ENCODE measurements around the gene DNAJB12. TPM values are rescaled to one million over a fixed set of nuclear protein-coding genes. Genes with fewer than 3 reads are reported as not detected.
A peak's percentile ranks its signal among the peaks of the same experiment; 100 is the strongest.

Gene DNAJB12
- total RNA-seq, 1 experiment from 2014 or later, result 30.9 TPM

GRCh38 chr10:72312865-72313391 is 41.8 kb downstream of the DNAJB12 start:
- Histone ChIP-seq H3K9me2 (replicated peaks; ENCODE audit: low read length) (no peaks in the 10 kb centered on the region), H3K9ac (ENCODE audit: low read length) (no peak overlapping the region), H3K4me3 (ENCODE audit: low read length) (no peak overlapping the region), H3K27ac (ENCODE audit: low read length) (no peak overlapping the region), H4K20me1 (ENCODE audit: low read length) (no peaks in the 10 kb centered on the region), H3K4me2 (ENCODE audit: low read length) (no peak overlapping the region), H2AFZ (ENCODE audit: low read length) (no peak overlapping the region), H3K27me3 (ENCODE audit: low read length) (no peaks in the 10 kb centered on the region), H3K36me3 (ENCODE audit: low read depth, low read length) (no peaks in the 10 kb centered on the region), H3F3A (ENCODE audit: low read length, unreplicated experiment) (no peaks in the 10 kb centered on the region), H3K9me3 (ENCODE audit: low read length) (no peaks in the 10 kb centered on the region), H3K4me1 (ENCODE audit: insufficient read depth, low read length) (peaks cover 52% of the 10 kb centered on the region), H3K79me2 (ENCODE audit: low read length) (no peaks in the 10 kb centered on the region)
- BruUV-seq (replicated peaks), result no TSS peak
- ATAC-seq, result no peak
- POLR2A ChIA-PET (ENCODE audit: unreplicated experiment), result no interaction called here
- DNase-seq, result no peak
- intact Hi-C loops (cut with micrococcal nuclease), result no loop called here
- TF ChIP-seq EZH2 (IDR thresholded peaks at IDR 0.05; ENCODE audit: low read length, unreplicated experiment), result no peak
- TF ChIP-seq EZH2phosphoT487 (IDR thresholded peaks at IDR 0.05; ENCODE audit: borderline replicate concordance, low read length), result no peak
- TF ChIP-seq, protein P1, sequence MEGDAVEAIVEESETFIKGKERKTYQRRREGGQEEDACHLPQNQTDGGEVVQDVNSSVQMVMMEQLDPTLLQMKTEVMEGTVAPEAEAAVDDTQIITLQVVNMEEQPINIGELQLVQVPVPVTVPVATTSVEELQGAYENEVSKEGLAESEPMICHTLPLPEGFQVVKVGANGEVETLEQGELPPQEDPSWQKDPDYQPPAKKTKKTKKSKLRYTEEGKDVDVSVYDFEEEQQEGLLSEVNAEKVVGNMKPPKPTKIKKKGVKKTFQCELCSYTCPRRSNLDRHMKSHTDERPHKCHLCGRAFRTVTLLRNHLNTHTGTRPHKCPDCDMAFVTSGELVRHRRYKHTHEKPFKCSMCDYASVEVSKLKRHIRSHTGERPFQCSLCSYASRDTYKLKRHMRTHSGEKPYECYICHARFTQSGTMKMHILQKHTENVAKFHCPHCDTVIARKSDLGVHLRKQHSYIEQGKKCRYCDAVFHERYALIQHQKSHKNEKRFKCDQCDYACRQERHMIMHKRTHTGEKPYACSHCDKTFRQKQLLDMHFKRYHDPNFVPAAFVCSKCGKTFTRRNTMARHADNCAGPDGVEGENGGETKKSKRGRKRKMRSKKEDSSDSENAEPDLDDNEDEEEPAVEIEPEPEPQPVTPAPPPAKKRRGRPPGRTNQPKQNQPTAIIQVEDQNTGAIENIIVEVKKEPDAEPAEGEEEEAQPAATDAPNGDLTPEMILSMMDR (conservative IDR thresholded peaks at IDR 0.05; ENCODE audit: low read depth, low read length), result no peak
- CTCF ChIA-PET, result interaction anchor here (0.6 kb wide), 1 partner anchor 197 kb away, joined by 3 read pairs; no protein-coding TSS in a partner anchor

DNA sequence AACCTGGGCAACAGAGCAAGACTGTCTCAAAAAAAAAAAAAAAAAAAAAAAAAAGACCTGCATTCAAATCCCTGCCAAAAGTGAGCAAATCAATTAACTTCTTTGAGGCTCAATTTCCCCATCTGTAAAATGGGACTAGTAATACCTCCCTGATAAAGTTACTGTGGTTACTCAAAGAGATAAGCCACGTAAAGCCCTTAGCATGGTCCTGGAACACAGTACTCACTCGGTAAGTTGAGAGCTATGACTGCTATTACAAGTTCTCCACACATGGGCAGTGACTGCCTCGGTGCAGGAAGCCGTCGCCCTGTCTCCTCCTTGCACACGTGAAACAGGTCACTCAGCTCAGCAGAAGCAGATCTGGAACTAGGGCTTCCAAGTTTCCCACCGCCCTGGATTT is 43.1 kb downstream of the DNAJB12 start:
- CTCF ChIA-PET, result no interaction called here
- DNase-seq, result no peak
- intact Hi-C loops (cut with micrococcal nuclease), result no loop called here
- Histone ChIP-seq H3K27me3 (ENCODE audit: low read length) (no peaks in the 10 kb centered on the region), H3K27ac (ENCODE audit: low read length) (no peak overlapping the region), H3K9me3 (ENCODE audit: low read length) (no peaks in the 10 kb centered on the region), H3K4me1 (ENCODE audit: insufficient read depth, low read length) (peaks cover 48% of the 10 kb centered on the region), H3K9ac (ENCODE audit: low read length) (no peak overlapping the region), H3K36me3 (ENCODE audit: low read depth, low read length) (no peaks in the 10 kb centered on the region), H3K4me2 (ENCODE audit: low read length) (no peak overlapping the region), H3K9me2 (replicated peaks; ENCODE audit: low read length) (no peaks in the 10 kb centered on the region), H4K20me1 (ENCODE audit: low read length) (no peaks in the 10 kb centered on the region), H3K79me2 (ENCODE audit: low read length) (no peaks in the 10 kb centered on the region), H3F3A (ENCODE audit: low read length, unreplicated experiment) (no peaks in the 10 kb centered on the region), H3K4me3 (ENCODE audit: low read length) (no peak overlapping the region), H2AFZ (ENCODE audit: low read length) (no peak overlapping the region)
- no peak for ATAC-seq
- BruUV-seq (replicated peaks), result no TSS peak
- POLR2A ChIA-PET (ENCODE audit: unreplicated experiment), result no interaction called here
- TF ChIP-seq EZH2 (IDR thresholded peaks at IDR 0.05; ENCODE audit: low read length, unreplicated experiment) (no peak), EZH2phosphoT487 (IDR thresholded peaks at IDR 0.05; ENCODE audit: borderline replicate concordance, low read length) (no peak)
- TF ChIP-seq, protein P1 (conservative IDR thresholded peaks at IDR 0.05; ENCODE audit: low read depth, low read length), result no peak

GRCh38 chr10:72310636-72311035 is 44.1 kb downstream of the DNAJB12 start:
- peaks cover 39% of the 10 kb centered on the region for H3K4me1 ChIP-seq (ENCODE audit: insufficient read depth, low read length)
- no TSS peak for BruUV-seq (replicated peaks)
- POLR2A ChIA-PET (ENCODE audit: unreplicated experiment), result interaction anchor here (0.6 kb wide), 1 partner anchor 19 kb away, joined by 3 read pairs; no protein-coding TSS in a partner anchor

More at GRCh38 chr10:72310636-72311035, 44.1 kb downstream of the DNAJB12 start:
- Histone ChIP-seq H3K4me2 (ENCODE audit: low read length) (peak overlapping the region; percentile 61), H3F3A (ENCODE audit: low read length, unreplicated experiment) (no peaks in the 10 kb centered on the region), H2AFZ (ENCODE audit: low read length) (peak overlapping the region; percentile 81), H3K9me2 (replicated peaks; ENCODE audit: low read length) (no peaks in the 10 kb centered on the region), H3K27me3 (ENCODE audit: low read length) (no peaks in the 10 kb centered on the region), H3K9me3 (ENCODE audit: low read length) (no peaks in the 10 kb centered on the region), H3K36me3 (ENCODE audit: low read depth, low read length) (no peaks in the 10 kb centered on the region), H3K4me3 (ENCODE audit: low read length) (no peak overlapping the region), H3K27ac (ENCODE audit: low read length) (peak overlapping the region; percentile 49), H4K20me1 (ENCODE audit: low read length) (no peaks in the 10 kb centered on the region), H3K79me2 (ENCODE audit: low read length) (no peaks in the 10 kb centered on the region), H3K9ac (ENCODE audit: low read length) (no peak overlapping the region)
- intact Hi-C loops (cut with micrococcal nuclease), result no loop called here
- DNase-seq (no peak), ATAC-seq (0 out of 2 replicates have a peak, but pooled peaks have one; percentile 18)
- no peak for TF ChIP-seq EZH2phosphoT487 (IDR thresholded peaks at IDR 0.05; ENCODE audit: borderline replicate concordance, low read length)
- TF ChIP-seq, protein P1 (conservative IDR thresholded peaks at IDR 0.05; ENCODE audit: low read depth, low read length), result no peak
- TF ChIP-seq EZH2 (IDR thresholded peaks at IDR 0.05; ENCODE audit: low read length, unreplicated experiment), result no peak
- CTCF ChIA-PET, result no interaction called here
